Sigmoid colon (tissue), 7 donors: Measurements from ENCODE around the gene MYO15B. TPM values are rescaled to one million over a fixed set of nuclear protein-coding genes. Genes with fewer than 3 reads are reported as not detected.

ENCODE experiments used
- DNase-seq: peaks from one replicate; pipeline ENCODE4 v3.0.0-alpha.2; 2019
- H3K27ac ChIP-seq, 4 donors: fragments of 200-600 bp; sonication (generic); one replicate each; pipeline ENCODE4 v1.5.1; 2016 to 2019; ENCODE audit warnings: mild to moderate bottlenecking in 1 of 4
- H3K27me3 ChIP-seq, 3 donors: fragments of 200-600 bp; sonication (generic); one replicate each; pipeline ENCODE4 v1.5.1; 2019; ENCODE audit warnings: mild to moderate bottlenecking in 1 of 3
- H3K36me3 ChIP-seq, 4 donors: fragments of 200-600 bp; sonication (generic); one replicate each; pipeline ENCODE4 v1.5.1; 2016 to 2019
- H3K4me1 ChIP-seq, 4 donors: fragments of 200-600 bp; sonication (generic); one replicate each; pipeline ENCODE4 v1.5.1; 2017 to 2019
- H3K4me3 ChIP-seq, 4 donors: fragments of 200-600 bp; sonication (generic); one replicate each; pipeline ENCODE4 v1.5.1; 2017 to 2019; ENCODE audit warnings: mild to moderate bottlenecking in 2 of 4, moderate library complexity in 1 of 4
- H3K9me3 ChIP-seq, 4 donors: fragments of 200-600 bp in 3 of 4; sonication (generic) in 3 of 4; one replicate each; pipeline versions ENCODE4 v1.5.1 to v1.6.1; 2013 to 2019
- CTCF ChIP-seq, 4 experiments: fragments of 450-650 bp in 3 of 4; fragments of 200-600 bp in 1 of 4; IDR thresholded peaks; one replicate each; pipeline ENCODE4 v1.5.1; 2016 to 2019; ENCODE audit warnings: antibody characterized with exemption in 4 of 4, mild to moderate bottlenecking in 3 of 4, moderate library complexity in 2 of 4
- EP300 ChIP-seq, 4 donors: sonication (generic); formaldehyde crosslinking; IDR thresholded peaks; one replicate each; pipeline ENCODE4 v1.6.1; 2017; ENCODE audit warnings: antibody characterized with exemption in 4 of 4
- POLR2A ChIP-seq, 2 donors: fragments of 450-650 bp; IDR thresholded peaks; one replicate each; pipeline ENCODE4 v1.6.1; 2016; ENCODE audit warnings: antibody characterized with exemption in 2 of 2, mild to moderate bottlenecking in 2 of 2, moderate library complexity in 2 of 2
- POLR2AphosphoS5 ChIP-seq, 4 donors: sonication (generic); formaldehyde crosslinking; IDR thresholded peaks; one replicate each; pipeline ENCODE4 v1.6.1; 2017; ENCODE audit warnings: antibody characterized with exemption in 4 of 4
- WGBS, 2 donors: extraction: QIAGEN DNeasy Blood & Tissue Kit; methylation state at CpG; one replicate each; pipeline ENCODE4 v1.1.7; 2013; 5-methylcytosine and 5-hydroxymethylcytosine counted together
- intact Hi-C: fragments of 100-400 bp; cut with DNase I; formaldehyde crosslinking; loops from one replicate; pipeline ENCODE4 v1.15.1; 2023
- polyA plus RNA-seq, 3 donors: library from polyadenylated mRNA; stranded (reverse); fragments of 200-250 nt; gene quantifications; one replicate each; pipeline ENCODE4 v1.2.3, GENCODE V29; 2013
- total RNA-seq, 4 donors: library from RNA; depleted of rRNA; stranded (reverse); fragments of >200 nt; gene quantifications; one replicate each; pipeline ENCODE4 v1.1.0, GENCODE V29; 2016
- donor health status: healthy with polysubstance abuse.
- donor health status: Bipolar disorder and iron deficiency.
- donor health status: healthy.

MYO15B gene
- total and polyA plus RNA-seq, 7 donors: 33.1 to 460 (median 117) TPM

GRCh38 chr17:75614556-75615270 is 27.1 kb downstream of the MYO15B start:
- H3K27me3 ChIP-seq: no peaks in the 10 kb centered on the region
- no peak overlapping the region for H3K4me3 ChIP-seq
- WGBS, 2 donors: 73 to 92% methylated on average over 19 of the region's 19 CpGs
- H3K4me1 ChIP-seq: no peaks in the 10 kb centered on the region
- H3K27ac ChIP-seq: no peak overlapping the region
- H3K36me3 ChIP-seq: peaks cover 7 to 95% (median 35%) of the 10 kb centered on the region in 4 donors
- TF ChIP-seq POLR2A (IDR thresholded peaks at IDR 0.05) (no peak), POLR2AphosphoS5 (IDR thresholded peaks at IDR 0.05) (no peak), CTCF (IDR thresholded peaks at IDR 0.05) (no peak), EP300 (IDR thresholded peaks at IDR 0.05) (no peak)
- no peaks in the 10 kb centered on the region for H3K9me3 ChIP-seq
- intact Hi-C loops: no loop called here
- DNase-seq: no peak

GRCh38 chr17:75615301-75615700 is 27.7 kb downstream of the MYO15B start:
- no peak for DNase-seq
- intact Hi-C loops: no loop called here
- Histone ChIP-seq H3K27ac (no peak overlapping the region), H3K9me3 (no peaks in the 10 kb centered on the region), H3K4me3 (no peak overlapping the region), H3K4me1 (no peaks in the 10 kb centered on the region), H3K27me3 (no peaks in the 10 kb centered on the region), H3K36me3 (peaks cover 10 to 95% (median 36%) of the 10 kb centered on the region in 4 donors)
- no peak for TF ChIP-seq EP300 (IDR thresholded peaks at IDR 0.05)
- no peak for TF ChIP-seq CTCF (IDR thresholded peaks at IDR 0.05)
- no peak for TF ChIP-seq POLR2A (IDR thresholded peaks at IDR 0.05)
- no peak for TF ChIP-seq POLR2AphosphoS5 (IDR thresholded peaks at IDR 0.05)
- WGBS, 2 donors: 91 to 92% methylated on average over 11 of the region's 11 CpGs

- no peak for DNase-seq
- H3K27me3 ChIP-seq: no peaks in the 10 kb centered on the region
- no peaks in the 10 kb centered on the region for H3K4me1 ChIP-seq
- no peak overlapping the region for H3K27ac ChIP-seq
- H3K36me3 ChIP-seq: peaks cover 10 to 98% (median 36%) of the 10 kb centered on the region in 4 donors
- TF ChIP-seq CTCF (IDR thresholded peaks at IDR 0.05) (no peak), POLR2AphosphoS5 (IDR thresholded peaks at IDR 0.05) (no peak)
- no peak overlapping the region for H3K4me3 ChIP-seq
- 64 to 87% methylated on average over 24 of the region's 24 CpGs for WGBS, 2 donors
- H3K9me3 ChIP-seq: no peaks in the 10 kb centered on the region
- intact Hi-C loops: no loop called here
Observed at GRCh38 chr17:75616521-75617122, 29.0 kb downstream of the MYO15B start.

- TF ChIP-seq POLR2A (IDR thresholded peaks at IDR 0.05) (peak in 1 of 2 donors; percentile 23), POLR2AphosphoS5 (IDR thresholded peaks at IDR 0.05) (no peak)
- no peak overlapping the region for H3K4me3 ChIP-seq
- no peaks in the 10 kb centered on the region for H3K27me3 ChIP-seq
- 22 to 72% methylated on average over 16 of the region's 16 CpGs for WGBS, 2 donors
- DNase-seq: no peak
- no peaks in the 10 kb centered on the region for H3K4me1 ChIP-seq
- intact Hi-C loops: no loop called here
- H3K9me3 ChIP-seq: no peaks in the 10 kb centered on the region
- H3K36me3 ChIP-seq: peaks cover 10 to 92% (median 34%) of the 10 kb centered on the region in 4 donors
- H3K27ac ChIP-seq: no peak overlapping the region
Observed at GRCh38 chr17:75617218-75617617, 29.6 kb downstream of the MYO15B start.

- TF ChIP-seq POLR2AphosphoS5 (IDR thresholded peaks at IDR 0.05): no peak
- Histone ChIP-seq H3K36me3 (peaks cover 10 to 87% (median 34%) of the 10 kb centered on the region in 4 donors), H3K27me3 (no peaks in the 10 kb centered on the region), H3K27ac (no peak overlapping the region), H3K4me1 (no peaks in the 10 kb centered on the region), H3K4me3 (no peak overlapping the region), H3K9me3 (no peaks in the 10 kb centered on the region)
- 63 to 80% methylated on average over 11 of the region's 11 CpGs for WGBS, 2 donors
- intact Hi-C loops: no loop called here
- DNase-seq: no peak
Observed at GRCh38 chr17:75617675-75618074, 30.1 kb downstream of the MYO15B start.
